ENCODE data around the gene YAE1.
"Not testable (repeated sequence)": the region's sequence is repeated elsewhere in the genome, so short reads cannot be mapped to it uniquely, and the experiment has no call there.

Gene YAE1

GRCh38 chr7:39566023-39566921 is at the start of gene YAE1:
YAE1 (plus strand) TSS chr7:39566404; CDS start chr7:39566419, 15 bp downstream.
- peak; percentile 83 for DNase-seq

DNA sequence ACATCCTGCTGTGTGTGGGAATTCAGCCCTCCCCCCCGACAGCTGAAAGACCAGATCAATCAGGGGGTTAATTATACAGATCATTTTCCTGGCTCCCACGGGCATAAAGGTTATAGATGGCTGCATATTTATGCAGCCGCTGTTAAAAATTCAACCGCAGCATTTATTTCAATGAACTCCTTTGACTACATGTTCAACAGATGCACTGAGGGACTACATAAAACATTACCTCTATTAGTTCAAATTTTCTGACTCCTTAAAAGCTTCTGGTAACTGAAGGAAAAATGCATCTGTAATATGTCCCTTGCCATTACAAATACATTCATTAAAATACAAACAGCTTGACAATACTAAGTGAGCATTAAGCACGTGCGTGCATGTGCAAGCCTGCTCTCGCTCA is 49.7 kb upstream of the YAE1 start:
- no peak for DNase-seq

DNA sequence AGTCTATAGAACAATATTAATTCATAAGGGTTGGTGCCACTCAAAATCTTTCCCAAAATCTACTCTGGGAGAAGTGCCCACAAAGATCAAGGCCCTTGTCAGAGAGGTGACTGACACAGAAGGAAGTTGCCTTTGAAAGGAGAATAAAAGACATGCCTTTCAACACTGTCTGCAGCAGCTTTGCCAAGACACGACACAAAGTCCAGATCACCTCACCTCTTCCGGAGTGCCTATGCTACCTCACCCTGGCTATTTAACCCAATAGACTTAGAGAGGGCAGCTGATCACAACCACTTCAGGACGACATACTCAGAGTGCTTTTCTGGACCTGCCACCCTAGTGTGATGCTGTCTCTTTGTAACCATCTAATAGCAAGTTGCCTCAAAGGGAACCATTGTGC is 49.0 kb upstream of the YAE1 start:
- no peak for DNase-seq

- DNase-seq, result no peak
These were observed 40.3 kb upstream of the YAE1 start for GRCh38 chr7:39525926-39526325.

- no peak for DNase-seq
These were observed 39.5 kb upstream of the YAE1 start for GRCh38 chr7:39526666-39527065.

DNA sequence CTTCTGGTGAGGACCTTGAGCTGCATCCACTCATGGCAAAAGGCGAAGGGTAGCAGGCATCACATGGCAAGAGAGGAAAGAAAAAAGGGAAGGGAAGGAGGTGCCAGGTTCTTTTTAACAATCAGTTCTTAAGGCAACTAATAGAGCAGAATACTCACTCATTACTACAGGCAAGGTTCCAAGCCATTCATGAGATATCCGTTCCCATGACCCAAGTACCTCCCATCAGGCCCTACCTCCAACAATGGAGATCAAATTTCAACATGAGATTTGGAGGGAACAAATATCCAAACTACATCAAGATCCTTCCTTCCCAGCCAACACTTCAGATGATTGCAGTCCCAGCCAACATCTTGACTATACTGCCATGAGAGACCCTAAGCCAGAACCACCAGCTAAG is 38.9 kb upstream of the YAE1 start:
- DNase-seq, result no peak

- DNase-seq, result no peak
These were observed 38.3 kb upstream of the YAE1 start for GRCh38 chr7:39527951-39528350.

- no peak for DNase-seq
These were observed 37.4 kb upstream of the YAE1 start for GRCh38 chr7:39528849-39529248.

- no peak for DNase-seq
These were observed 36.6 kb upstream of the YAE1 start for GRCh38 chr7:39529582-39529981.

DNA sequence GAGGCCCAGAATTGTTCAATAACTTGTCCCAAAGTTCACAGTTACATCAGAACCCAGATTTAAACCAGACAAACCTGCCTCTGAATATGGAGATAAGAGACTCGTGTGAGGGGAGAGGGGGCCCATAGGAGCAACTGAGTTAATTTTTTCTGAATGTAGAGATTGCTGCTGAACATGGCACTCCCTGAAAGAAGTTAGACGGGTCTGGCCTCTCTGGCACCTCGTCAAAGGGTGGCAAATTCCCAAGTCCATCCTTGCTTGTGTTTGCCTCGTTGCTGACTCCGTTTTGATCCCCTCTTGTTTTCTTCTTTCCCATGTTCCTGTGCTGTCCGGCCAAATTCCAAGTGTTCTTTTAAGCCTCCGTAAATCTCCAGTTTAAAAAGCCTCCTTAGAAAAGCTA is 35.2 kb upstream of the YAE1 start:
- no peak for DNase-seq

DNA sequence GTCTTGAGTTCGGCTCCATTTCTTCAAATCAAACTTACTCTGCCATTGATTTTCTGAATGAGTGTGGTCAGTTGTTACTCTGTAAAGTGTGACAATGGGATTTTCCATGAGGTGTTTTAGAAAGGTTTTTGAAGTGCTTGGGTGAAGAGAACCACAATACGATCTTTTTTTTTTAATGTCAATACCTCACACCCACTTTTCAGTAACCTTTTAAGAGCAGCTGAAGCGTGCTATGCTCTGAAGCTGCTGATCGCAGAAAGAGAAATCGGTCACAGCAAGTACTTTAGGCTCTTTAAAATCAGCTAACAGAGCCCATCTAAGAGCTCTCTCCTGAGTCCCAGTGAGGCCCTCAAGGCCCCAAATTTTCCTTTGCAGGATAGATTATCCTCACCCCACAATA is 34.4 kb upstream of the YAE1 start:
- DNase-seq, result no peak

DNA sequence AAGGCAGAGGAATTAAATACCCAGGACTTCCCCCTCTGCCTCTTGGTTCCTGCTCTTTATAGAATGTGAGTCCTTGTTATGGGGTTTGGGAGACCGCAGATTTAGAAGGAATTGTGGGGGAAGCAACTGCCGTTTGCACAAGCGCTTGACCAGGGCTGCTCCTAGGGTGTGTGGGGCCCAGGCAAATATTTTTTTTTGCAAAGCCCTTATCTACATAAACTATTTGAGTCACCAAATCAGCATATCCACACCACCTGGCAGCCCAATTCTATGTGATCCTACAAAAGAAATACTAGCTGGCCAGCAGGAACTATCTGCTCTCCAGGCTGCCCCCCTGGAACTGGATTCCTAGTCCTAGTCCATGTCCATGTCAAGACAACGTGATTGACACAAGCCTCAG is 33.4 kb upstream of the YAE1 start:
- no peak for DNase-seq

GRCh38 chr7:39534599-39534998 is 31.6 kb upstream of the YAE1 start:
- peak; percentile 4 for DNase-seq

- DNase-seq, result no peak
These were observed 31.1 kb upstream of the YAE1 start for GRCh38 chr7:39535064-39535463.

- DNase-seq, result no peak
These were observed 30.5 kb upstream of the YAE1 start for GRCh38 chr7:39535720-39536119.

- no peak for DNase-seq
These were observed 29.3 kb upstream of the YAE1 start for GRCh38 chr7:39536951-39537350.

GRCh38 chr7:39539816-39540215 is 26.4 kb upstream of the YAE1 start:
- DNase-seq, result no peak

DNA sequence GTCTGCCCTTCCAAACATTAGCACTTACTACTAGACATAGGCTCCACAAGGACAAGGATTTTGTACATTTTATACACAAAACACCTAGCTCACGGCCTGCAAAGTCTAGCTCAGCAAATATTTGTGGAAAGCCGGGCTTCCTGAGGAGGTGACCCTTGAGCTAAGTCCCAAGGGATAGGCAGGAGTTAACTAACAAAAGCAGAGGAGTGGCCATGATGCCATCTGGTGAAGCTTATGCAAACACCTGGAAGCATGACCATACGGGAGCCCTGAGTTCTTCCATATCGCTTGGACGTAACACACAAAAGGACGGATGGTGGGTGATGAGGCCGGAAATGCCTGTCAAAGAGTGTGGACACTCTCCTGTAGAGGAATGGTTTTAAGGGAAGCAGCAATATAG is 25.9 kb upstream of the YAE1 start:
- no peak for DNase-seq

DNA sequence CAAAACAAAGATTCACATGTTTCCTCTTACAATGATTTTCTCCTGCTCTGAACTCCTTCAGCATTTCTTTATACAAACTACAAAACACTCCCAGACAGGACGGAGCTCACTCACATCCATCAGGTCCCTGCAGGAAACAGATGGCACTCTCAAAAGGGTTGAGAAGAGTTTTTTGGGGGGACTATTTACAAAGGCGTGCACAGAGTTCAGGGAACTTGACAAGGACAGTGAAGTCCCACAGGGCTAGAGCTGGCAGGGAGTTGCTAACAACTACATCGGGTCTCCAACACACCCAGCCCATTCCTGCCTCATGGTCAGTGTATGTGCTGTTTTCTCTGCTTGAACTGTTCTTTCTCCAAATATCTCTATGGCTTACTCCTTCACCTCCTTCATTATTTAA is 24.7 kb upstream of the YAE1 start:
- DNase-seq, result no peak

- not testable (repeated sequence) for DNase-seq
These were observed 21.4 kb upstream of the YAE1 start for GRCh38 chr7:39544774-39545173.

DNA sequence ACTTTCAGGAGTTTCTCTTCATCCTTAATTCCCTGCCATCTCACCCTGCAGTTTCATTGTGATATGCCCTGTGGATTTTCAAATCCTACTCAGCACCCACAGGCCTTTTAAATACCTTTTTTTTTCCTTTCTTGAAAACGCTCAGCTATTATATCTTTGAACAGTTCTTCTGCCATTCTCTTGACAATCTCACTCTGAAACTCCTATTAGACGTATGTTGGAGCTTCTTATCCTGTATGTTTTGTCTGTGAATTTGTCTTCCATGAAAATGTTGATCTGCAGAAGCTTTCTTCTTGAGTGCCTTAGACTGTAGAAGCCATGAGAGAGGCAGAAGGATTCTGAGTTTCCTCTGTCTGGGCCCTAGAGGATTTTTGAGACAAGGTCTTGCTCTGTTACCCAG is 18.9 kb upstream of the YAE1 start:
- DNase-seq, result no peak

GRCh38 chr7:39550411-39550810 is 15.8 kb upstream of the YAE1 start:
- no peak for DNase-seq

- no peak for DNase-seq
These were observed 12.8 kb upstream of the YAE1 start for GRCh38 chr7:39553436-39553835.

GRCh38 chr7:39554583-39555165 is 11.5 kb upstream of the YAE1 start:
- no peak for DNase-seq

DNA sequence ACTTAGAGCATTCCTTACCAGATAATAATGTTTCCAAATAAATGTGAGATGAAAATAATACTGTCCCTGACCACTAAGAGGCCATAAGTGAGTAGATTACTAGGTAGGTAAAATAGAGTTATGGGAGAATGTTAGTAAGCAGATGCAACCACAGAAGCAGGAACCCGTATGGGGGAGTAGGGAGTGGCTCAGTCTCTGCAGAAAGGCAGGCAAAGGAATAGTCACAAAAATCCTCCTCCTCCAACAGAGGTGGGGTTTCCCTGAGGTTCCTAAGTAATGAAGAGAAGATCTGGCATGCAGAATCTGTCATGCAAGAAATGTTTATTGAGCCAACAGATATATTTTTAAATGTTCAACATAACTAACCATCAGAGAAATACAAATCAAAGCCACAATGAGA is 9.0 kb upstream of the YAE1 start:
- DNase-seq, result no peak

All from hematopoietic multipotent progenitor cell treated with erythropoietin and hydrocortisone succinate and interleukin-3 and kit ligand, for 8 days (in vitro differentiated cells).